MCF 10A (cell line): ENCODE measurements around the gene CNOT10. TPM values are rescaled to one million over a fixed set of nuclear protein-coding genes. Genes with fewer than 3 reads are reported as not detected.

Source experiments
- BruUV-seq: library from RNA; stranded (reverse); fragments of 400-500 nt; replicated peaks from 2 replicates; lab custom pipeline; 2021; lab: Mats Ljungman, UMichigan
- CTCF ChIA-PET: fragments of 300-600 bp; sonication (Branson Sonifier 250); formaldehyde crosslinking; extraction: SDS; loops from one replicate; lab custom pipeline; 2021; ENCODE audit warnings: antibody characterized with exemption, inconsistent platforms; lab: Yijun Ruan, JAX
- POLR2A ChIA-PET: fragments of 300-600, 350-650 bp; sonication (Branson Sonifier 250); formaldehyde crosslinking; extraction: SDS; loops from one replicate; lab custom pipeline; 2020; ENCODE audit warnings: antibody characterized with exemption, inconsistent platforms; lab: Yijun Ruan, JAX
- DNase-seq: peaks from one replicate; pipeline ENCODE4 v3.0.0-alpha.2; 2018; ENCODE audit not compliant: unreplicated experiment
- H3K27ac Mint-ChIP-seq: one replicate; pipeline ENCODE4 v1.8.0; 2022; ENCODE audit warnings: mild to moderate bottlenecking, low read depth, mixed read lengths; ENCODE audit not compliant: unreplicated experiment
- H3K27me3 Mint-ChIP-seq: one replicate; pipeline ENCODE4 v1.8.0; 2022; ENCODE audit warnings: mixed read lengths; ENCODE audit not compliant: insufficient read depth, unreplicated experiment
- H3K36me3 Mint-ChIP-seq: one replicate; pipeline ENCODE4 v1.8.0; 2022; ENCODE audit warnings: mild to moderate bottlenecking, moderate library complexity, mixed read lengths; ENCODE audit not compliant: insufficient read depth, unreplicated experiment
- H3K4me1 Mint-ChIP-seq: one replicate; pipeline ENCODE4 v1.8.0; 2022; ENCODE audit warnings: mixed read lengths; ENCODE audit not compliant: insufficient read depth, unreplicated experiment
- H3K4me3 Mint-ChIP-seq: one replicate; pipeline ENCODE4 v1.8.0; 2022; ENCODE audit warnings: mild to moderate bottlenecking, moderate library complexity, mixed read lengths; ENCODE audit not compliant: unreplicated experiment
- H3K9me3 Mint-ChIP-seq: one replicate; pipeline ENCODE4 v1.8.0; 2022; ENCODE audit warnings: mixed read lengths; ENCODE audit not compliant: unreplicated experiment
- CTCF ChIP-seq: fragments of 200-600 bp; IDR thresholded peaks from one replicate; pipeline ENCODE4 v1.8.0; 2022; ENCODE audit warnings: antibody characterized with exemption, mild to moderate bottlenecking; ENCODE audit not compliant: unreplicated experiment
- intact Hi-C: fragments of 100-400 bp; cut with micrococcal nuclease; formaldehyde crosslinking; loops from 2 replicates; pipeline ENCODE4 v1.14.1; 2022
- total RNA-seq: library from RNA; stranded (reverse); gene quantifications from 2 replicates; pipeline ENCODE4 v1.2.3, GENCODE V29; 2022

CNOT10 gene
- total RNA-seq, 1 experiment from 2014 or later = 53.1 TPM

GRCh38 chr3:32819551-32820348 lies 134.8 kb downstream of the CNOT10 start:
- peaks cover 11% of the 10 kb centered on the region for H3K27me3 Mint-ChIP-seq
- POLR2A ChIA-PET = no interaction called here
- no peak overlapping the region for H3K27ac Mint-ChIP-seq
- no TSS peak for BruUV-seq
- no peaks in the 10 kb centered on the region for H3K36me3 Mint-ChIP-seq
- TF ChIP-seq CTCF = no peak
- no peaks in the 10 kb centered on the region for H3K4me1 Mint-ChIP-seq
- no peak for DNase-seq
- CTCF ChIA-PET = no interaction called here
- intact Hi-C loops = no loop called here
- no peaks in the 10 kb centered on the region for H3K9me3 Mint-ChIP-seq
- H3K4me3 Mint-ChIP-seq = no peak overlapping the region

- intact Hi-C loops = no loop called here
- Mint-ChIP-seq H3K4me3 (no peak overlapping the region), H3K27ac (no peak overlapping the region), H3K9me3 (no peaks in the 10 kb centered on the region), H3K4me1 (no peaks in the 10 kb centered on the region), H3K27me3 (peaks cover 11% of the 10 kb centered on the region), H3K36me3 (no peaks in the 10 kb centered on the region)
- ChIA-PET POLR2A (interaction anchor here (0.9 kb wide), 1 partner anchor 80 kb away, joined by 3 read pairs; no protein-coding TSS in a partner anchor), CTCF (interaction anchor here (0.5 kb wide), 1 partner anchor 37 kb away, joined by 3 read pairs; no protein-coding TSS in a partner anchor)
- BruUV-seq = no TSS peak
- no peak for DNase-seq
- no peak for TF ChIP-seq CTCF
Observed at GRCh38 chr3:32820430-32820829, 135.4 kb downstream of the CNOT10 start.

GRCh38 chr3:32820971-32821685 lies 136.1 kb downstream of the CNOT10 start:
- Mint-ChIP-seq H3K4me1 (no peaks in the 10 kb centered on the region), H3K9me3 (no peaks in the 10 kb centered on the region), H3K27me3 (peaks cover 9% of the 10 kb centered on the region), H3K4me3 (no peak overlapping the region), H3K27ac (no peak overlapping the region), H3K36me3 (no peaks in the 10 kb centered on the region)
- no peak for TF ChIP-seq CTCF
- ChIA-PET POLR2A (interaction anchor here (0.9 kb wide), 1 partner anchor 80 kb away, joined by 3 read pairs; no protein-coding TSS in a partner anchor), CTCF (interaction anchor here (0.5 kb wide), 1 partner anchor 38 kb away, joined by 3 read pairs; no protein-coding TSS in a partner anchor)
- intact Hi-C loops = no loop called here
- BruUV-seq = no TSS peak
- no peak for DNase-seq

- TF ChIP-seq CTCF = no peak
- DNase-seq = no peak
- no TSS peak for BruUV-seq
- ChIA-PET CTCF (no interaction called here), POLR2A (no interaction called here)
- intact Hi-C loops = no loop called here
- H3K27ac Mint-ChIP-seq = no peak overlapping the region
- no peaks in the 10 kb centered on the region for H3K4me1 Mint-ChIP-seq
- no peaks in the 10 kb centered on the region for H3K36me3 Mint-ChIP-seq
- H3K27me3 Mint-ChIP-seq = peaks cover 2% of the 10 kb centered on the region
- no peak overlapping the region for H3K4me3 Mint-ChIP-seq
- no peaks in the 10 kb centered on the region for H3K9me3 Mint-ChIP-seq
Observed at GRCh38 chr3:32821686-32822296, 136.8 kb downstream of the CNOT10 start.
